ENCODE results near the gene ACSBG1. TPM values are rescaled to one million over a fixed set of nuclear protein-coding genes. Genes with fewer than 3 reads are reported as not detected.

Gene ACSBG1
- total RNA-seq, 1 experiment from 2014 or later: 0.02 TPM

- no peak for DNase-seq (ENCODE audit: extremely low read depth, low read depth)
Measured at GRCh38 chr15:78140292-78140691, 94.1 kb downstream of the ACSBG1 start.

GRCh38 chr15:78139578-78139977 is 94.8 kb downstream of the ACSBG1 start:
- DNase-seq (ENCODE audit: extremely low read depth, low read depth): no peak

- no peak for DNase-seq (ENCODE audit: extremely low read depth, low read depth)
Measured at GRCh38 chr15:78133801-78134200, 100.6 kb downstream of the ACSBG1 start.

- peak; percentile 42 for DNase-seq (ENCODE audit: extremely low read depth, low read depth)
Measured at GRCh38 chr15:78131295-78132061, 102.9 kb downstream of the ACSBG1 start, which contains the start of gene CIB2. Gene CIB2, minus strand, starts transcription at chr15:78131445. Its CDS starts 230 bp downstream, at chr15:78131215.

GRCh38 chr15:78130466-78131294 is 103.7 kb downstream of the ACSBG1 start:
- no peak for DNase-seq (ENCODE audit: extremely low read depth, low read depth)

- no peak for DNase-seq (ENCODE audit: extremely low read depth, low read depth)
Measured at GRCh38 chr15:78129751-78130287, 104.5 kb downstream of the ACSBG1 start.

- no peak for DNase-seq (ENCODE audit: extremely low read depth, low read depth)
Measured at GRCh38 chr15:78129077-78129750, 105.2 kb downstream of the ACSBG1 start.

GRCh38 chr15:78127882-78128281 is 106.5 kb downstream of the ACSBG1 start:
- DNase-seq (ENCODE audit: extremely low read depth, low read depth): no peak

- no peak for DNase-seq (ENCODE audit: extremely low read depth, low read depth)
Measured at GRCh38 chr15:78125267-78125666, 109.1 kb downstream of the ACSBG1 start.

- DNase-seq (ENCODE audit: extremely low read depth, low read depth): no peak
Measured at GRCh38 chr15:78120523-78120922, 113.8 kb downstream of the ACSBG1 start.

Other genes starting within 250 kb of the ACSBG1 start
- gene TBC1D2B, start 156.9 kb downstream of the ACSBG1 start, total RNA-seq (2014; rRNA removed; shearing (Covaris generic)): 3.7 and 4.8 TPM in 2 replicates
- not detected in 2 replicates for gene SH2D7, start 142.0 kb downstream of the ACSBG1 start, total RNA-seq (2014; rRNA removed; shearing (Covaris generic))
- gene CIB2, start 103.1 kb downstream of the ACSBG1 start, total RNA-seq (2014; rRNA removed; shearing (Covaris generic)): 5.2 and 6.2 TPM in 2 replicates
- 71.0 and 95.0 TPM in 2 replicates for gene IDH3A, start 85.2 kb downstream of the ACSBG1 start, total RNA-seq (2014; rRNA removed; shearing (Covaris generic))
- gene DNAJA4, start 30.0 kb upstream of the ACSBG1 start, total RNA-seq (2014; rRNA removed; shearing (Covaris generic)): 0.12 TPM in 1 of 2 replicates, not detected in the other
- gene SKIC8, start 65.0 kb upstream of the ACSBG1 start, total RNA-seq (2014; rRNA removed; shearing (Covaris generic)): 73.2 and 79.6 TPM in 2 replicates
- 0.25 TPM in 1 of 2 replicates, not detected in the other for gene CRABP1, start 105.8 kb upstream of the ACSBG1 start, total RNA-seq (2014; rRNA removed; shearing (Covaris generic))
- 31.6 and 32.4 TPM in 2 replicates for gene IREB2, start 203.7 kb upstream of the ACSBG1 start, total RNA-seq (2014; rRNA removed; shearing (Covaris generic))